Activated CD4-positive, alpha-beta T cell treated with anti-CD3 and anti-CD28 coated beads, Interleukin-2, Interleukin-6, amounts not matched to agents 100 ng/mL and 50 ng/mL, durations not matched to agents 16 hours and 8 hours (primary cell): ENCODE measurements around the gene RNF214.
"Not testable (repeated sequence)": the region's sequence is repeated elsewhere in the genome, so short reads cannot be mapped to it uniquely, and the experiment has no call there.

Experiments used
- DNase-seq: peaks from one replicate; pipeline ENCODE4 v3.0.0-alpha.2; 2020

The RNF214 gene

DNA sequence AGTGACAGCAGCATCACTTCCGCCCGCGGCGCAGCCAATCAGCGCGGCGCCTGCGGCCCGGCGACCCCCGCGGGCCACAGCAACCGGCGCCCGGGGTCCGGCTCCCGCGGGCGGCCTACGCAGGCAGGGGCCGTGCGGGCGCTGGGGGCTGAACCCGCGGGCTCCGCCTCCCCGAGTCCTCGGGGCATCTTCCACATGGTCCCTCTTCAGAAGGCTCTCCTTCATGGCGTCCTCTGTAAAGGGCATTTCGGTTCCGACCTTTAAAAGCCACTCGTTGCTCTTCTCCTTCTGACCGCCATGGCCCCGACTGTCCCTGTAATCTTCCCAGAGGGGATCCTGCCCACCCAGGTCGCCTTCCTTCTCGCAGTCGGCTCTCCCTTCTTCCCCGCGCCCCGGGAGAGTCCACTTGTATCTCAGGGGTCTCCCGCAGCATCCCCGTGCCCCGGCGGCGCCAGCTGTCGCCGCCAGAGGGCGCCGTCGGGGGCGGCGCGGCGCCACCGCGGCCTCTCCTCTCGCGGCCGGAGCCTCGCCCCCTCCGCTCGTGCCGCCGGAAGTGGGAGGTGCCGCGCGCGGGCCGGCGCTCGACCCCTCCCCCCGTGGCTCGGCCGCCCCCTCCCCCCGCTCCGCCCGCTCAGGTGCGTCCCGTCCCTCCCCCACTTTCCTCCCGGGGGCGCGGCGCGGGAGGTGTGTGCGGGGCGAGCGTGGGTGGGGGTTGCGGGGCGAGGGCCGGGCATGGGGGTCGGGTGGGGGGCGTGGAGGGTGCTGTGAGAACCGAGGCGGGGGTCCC, at the start of gene RNF214:
Gene RNF214 (plus strand): TSS at position 580 of the 787 bp plus-strand sequence. CDS start 1,602 bp downstream, outside the sequence.
- DNase-seq, result peak; percentile 86

DNA sequence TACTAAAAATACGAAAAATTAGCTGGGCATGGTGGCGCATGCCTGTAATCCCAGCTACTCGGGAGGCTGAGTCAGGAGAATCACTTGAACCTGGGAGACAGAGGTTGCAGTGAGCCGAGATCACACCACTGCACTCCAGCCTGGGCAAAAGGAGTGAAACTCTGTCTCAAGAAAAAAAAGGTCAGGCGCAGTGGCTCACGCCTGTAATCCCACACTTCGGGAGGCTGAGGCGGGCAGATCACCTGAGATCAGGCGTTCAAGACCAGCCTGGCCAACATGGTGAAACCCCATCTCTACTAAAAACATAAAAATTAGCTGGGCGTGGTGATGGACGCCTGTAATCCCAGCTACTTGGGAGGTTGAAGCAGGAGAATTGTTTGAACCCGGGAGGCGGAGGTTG, 49.3 kb upstream of the RNF214 start:
- DNase-seq, result not testable (repeated sequence)

DNA sequence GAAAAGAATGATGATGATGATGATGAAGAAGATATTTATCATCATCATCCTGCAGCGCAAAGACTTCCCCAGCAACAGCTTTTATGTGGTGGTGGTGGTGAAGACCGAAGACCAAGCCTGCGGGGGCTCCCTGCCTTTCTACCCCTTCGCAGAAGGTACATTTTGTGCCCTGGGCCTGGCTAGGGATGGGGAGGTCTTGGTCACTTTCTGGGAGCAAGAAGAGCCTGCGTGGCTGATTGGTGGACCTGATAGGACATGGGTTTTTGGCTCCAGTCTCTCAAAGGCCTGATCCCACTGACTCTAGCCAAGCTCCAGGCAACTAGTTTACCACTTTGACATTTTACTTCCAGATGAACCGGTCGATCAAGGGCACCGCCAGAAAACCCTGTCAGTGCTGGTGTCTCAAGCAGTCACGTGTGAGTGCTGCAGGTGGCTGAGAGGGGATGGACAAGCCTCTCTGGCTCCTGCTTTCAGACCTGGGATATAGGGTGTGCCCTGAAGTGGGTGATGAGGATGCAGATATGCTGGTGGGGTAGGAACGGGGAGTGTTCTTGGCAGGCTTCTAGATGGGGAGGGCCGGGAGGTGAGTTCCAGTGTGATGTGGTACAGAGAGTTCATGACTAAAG, 48.6 kb upstream of the RNF214 start:
- DNase-seq, result no peak

DNA sequence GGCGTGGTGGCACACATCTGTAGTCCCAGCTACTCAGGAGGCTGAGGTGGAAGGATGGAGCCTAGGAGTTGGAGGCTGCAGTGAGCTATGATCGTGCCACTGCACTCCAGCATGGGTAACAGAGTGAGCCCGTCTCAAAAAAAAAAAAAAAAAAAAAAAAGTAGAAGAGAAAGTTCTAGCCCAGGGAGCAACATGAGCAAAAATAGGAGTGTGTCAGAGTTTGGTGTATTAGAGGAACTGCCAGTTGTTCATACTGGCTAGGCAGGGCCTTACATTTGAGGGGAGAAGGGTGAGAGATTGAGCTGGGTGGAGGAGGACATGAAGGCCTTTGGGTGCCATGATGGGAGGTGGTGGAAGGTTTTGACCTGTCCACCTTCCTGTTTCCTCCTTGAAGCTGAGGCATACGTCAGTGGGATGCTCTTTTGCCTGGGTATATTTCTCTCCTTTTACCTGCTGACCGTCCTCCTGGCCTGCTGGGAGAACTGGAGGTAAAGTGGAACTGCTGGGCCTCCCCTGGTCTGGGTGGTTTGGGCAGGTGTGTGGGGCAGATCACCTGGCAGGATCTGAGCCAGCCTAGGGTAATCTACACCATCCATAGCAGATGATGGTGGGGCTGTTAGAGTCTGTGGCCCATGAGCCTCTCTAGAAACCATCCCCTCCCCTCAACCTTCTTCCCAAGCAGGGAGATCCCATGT, 46.6 kb upstream of the RNF214 start:
- DNase-seq, result no peak

DNA sequence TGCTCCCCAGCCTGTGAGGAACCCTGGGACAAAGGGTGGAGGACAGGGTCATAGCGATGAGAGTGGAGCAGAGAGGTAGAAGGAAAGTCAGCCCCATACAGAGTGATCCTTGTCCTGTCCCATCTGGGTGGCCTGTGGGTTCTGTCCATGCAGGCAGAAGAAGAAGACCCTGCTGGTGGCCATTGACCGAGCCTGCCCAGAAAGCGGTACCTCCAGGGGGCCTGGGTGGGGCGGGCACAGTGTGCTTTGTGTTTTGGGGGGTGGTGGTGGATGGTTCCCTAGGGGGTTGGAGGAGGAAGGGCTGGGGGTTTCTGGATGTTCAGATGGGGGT, 46.1 kb upstream of the RNF214 start:
- no peak for DNase-seq

DNA sequence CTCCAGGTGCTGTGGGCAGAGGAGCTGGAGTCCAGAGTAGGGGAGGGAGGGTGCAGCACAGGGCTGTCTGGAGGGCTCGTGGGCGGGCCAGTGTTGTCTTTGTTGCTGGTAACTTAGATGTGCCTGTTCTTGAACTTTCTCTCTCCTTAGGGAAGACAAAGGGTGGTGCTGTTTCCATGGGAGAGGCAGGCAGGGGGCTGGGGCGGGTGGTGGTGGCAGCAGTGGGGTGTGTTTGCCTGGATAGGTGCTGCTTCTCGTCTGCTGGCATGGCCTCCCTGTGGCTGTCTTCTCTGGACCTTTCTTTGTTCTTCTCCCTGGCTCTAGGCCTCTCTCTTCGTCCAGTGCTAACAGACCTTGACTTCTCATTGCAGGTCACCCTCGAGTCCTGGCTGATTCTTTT, 45.5 kb upstream of the RNF214 start:
- DNase-seq, result no peak

DNA sequence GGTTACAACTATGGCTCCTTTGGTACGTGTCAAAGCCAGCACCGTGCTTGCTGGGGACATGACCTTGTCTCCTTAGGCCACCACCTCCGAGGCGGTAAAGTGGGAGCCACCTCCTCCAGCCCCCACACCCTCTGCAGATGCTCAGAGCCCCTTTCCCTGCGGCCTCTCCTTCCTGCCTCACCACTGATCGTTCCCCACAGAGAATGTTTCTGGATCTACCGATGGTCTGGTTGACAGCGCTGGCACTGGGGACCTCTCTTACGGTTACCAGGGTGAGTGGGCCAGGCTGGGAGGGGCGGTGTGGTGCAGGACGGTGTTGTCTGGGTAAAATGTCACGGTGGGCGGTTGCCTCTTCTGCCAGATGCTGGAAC, 45.1 kb upstream of the RNF214 start:
- no peak for DNase-seq

DNA sequence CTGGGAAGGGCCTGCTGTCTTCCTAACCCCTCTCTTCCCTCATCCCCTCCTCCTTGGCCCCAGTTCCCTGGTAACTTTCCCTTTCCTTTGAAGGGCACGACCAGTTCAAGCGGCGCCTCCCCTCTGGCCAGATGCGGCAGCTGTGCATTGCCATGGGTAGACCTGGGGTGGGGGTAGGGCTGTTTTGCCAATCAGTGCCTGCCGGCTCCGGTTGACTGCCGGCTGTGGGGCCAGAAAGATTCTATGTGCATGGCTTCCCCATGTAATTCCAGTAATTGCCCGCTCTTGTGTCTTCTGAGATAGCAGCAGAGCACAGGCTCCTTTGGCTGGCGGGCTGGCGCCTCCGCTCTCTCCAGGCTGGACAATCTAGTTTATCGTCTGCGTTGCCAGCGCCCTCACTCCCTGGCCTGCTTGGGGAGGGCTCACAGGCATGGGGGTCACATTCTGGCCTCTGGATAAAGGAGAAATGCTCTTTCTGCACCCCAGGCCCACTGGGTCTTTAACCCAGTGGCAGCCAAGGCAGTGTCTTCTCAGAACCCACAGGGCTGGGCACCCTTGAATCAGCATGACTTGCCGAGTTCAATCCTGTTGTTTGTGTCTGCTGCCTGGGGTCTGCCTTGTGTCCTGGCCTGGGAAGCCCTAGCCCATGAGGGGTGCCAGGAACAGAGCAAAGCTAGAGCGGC, 44.5 kb upstream of the RNF214 start:
- no peak for DNase-seq

DNA sequence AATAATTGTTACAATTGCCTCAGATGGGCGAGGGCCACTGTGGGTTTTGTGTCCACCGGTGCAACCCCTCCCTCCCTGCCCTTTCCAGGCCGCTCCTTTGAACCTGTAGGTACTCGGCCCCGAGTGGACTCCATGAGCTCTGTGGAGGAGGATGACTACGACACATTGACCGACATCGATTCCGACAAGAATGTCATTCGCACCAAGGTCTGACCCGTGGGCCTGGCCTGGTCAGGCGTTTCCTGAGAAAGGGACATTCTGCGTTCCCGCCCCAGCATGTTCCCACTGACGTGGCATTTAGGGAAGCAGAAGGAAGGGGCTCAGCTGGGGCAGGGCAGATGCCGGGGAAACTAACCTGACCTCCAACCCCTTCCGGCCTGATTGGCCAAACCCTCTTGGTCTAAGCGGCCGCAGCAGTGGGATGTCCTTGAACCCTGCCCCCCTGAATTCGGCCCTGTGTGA, 43.8 kb upstream of the RNF214 start:
- no peak for DNase-seq

DNA sequence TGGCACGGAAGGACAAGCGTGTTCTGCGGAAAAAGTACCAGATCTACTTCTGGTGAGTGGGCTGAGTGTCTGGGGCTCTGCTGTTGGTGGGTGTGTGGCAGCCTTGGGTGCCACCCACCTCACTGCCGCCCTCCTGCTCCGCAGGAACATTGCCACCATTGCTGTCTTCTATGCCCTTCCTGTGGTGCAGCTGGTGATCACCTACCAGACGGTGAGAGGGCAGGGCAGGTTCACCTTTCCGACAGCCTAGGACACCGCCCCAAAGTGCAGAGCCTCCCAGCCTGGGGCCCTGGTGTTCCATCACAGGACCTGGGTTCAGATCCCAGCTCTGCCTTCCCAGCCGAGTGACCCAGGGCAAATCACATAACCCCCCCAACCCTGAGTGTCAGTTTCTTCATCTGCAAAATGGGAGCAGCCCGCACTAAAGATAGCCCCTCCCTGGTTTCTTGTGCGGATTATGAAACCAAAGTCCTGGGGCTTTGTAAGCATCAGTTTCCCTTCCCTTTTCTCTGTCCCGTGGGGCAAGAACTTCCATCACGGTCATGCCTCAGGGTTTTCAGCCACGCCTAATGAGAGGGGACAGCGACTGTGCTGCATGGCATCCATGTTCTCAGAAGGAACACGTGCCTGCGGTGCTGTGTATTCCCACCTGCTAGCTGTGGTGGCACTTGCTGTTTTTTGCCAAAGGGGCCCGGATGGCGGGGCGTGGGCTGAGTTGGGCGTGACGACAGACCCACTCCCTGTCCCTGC, 43.1 kb upstream of the RNF214 start:
- no peak for DNase-seq

DNA sequence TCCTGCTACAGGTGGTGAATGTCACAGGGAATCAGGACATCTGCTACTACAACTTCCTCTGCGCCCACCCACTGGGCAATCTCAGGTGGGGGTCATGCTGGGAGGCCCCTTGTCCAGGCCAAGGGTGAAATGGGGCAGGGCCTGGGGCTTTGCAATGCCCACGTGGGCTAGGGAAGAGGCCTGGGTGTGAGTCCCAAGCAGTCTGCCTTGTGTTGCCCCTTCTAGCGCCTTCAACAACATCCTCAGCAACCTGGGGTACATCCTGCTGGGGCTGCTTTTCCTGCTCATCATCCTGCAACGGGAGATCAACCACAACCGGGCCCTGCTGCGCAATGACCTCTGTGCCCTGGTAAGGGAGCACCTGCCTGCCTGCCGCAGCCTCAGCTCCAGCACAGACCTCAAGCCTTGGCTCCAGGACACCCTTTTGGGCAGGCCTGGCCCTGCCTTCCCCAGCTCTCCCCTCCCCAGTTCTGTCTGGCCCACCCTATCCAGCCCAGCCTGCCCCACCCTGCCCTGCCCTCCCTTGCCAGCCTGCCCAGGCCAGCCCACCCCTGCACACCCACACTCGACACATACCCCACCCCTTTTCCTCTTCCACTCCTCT, 42.4 kb upstream of the RNF214 start:
- no peak for DNase-seq

DNA sequence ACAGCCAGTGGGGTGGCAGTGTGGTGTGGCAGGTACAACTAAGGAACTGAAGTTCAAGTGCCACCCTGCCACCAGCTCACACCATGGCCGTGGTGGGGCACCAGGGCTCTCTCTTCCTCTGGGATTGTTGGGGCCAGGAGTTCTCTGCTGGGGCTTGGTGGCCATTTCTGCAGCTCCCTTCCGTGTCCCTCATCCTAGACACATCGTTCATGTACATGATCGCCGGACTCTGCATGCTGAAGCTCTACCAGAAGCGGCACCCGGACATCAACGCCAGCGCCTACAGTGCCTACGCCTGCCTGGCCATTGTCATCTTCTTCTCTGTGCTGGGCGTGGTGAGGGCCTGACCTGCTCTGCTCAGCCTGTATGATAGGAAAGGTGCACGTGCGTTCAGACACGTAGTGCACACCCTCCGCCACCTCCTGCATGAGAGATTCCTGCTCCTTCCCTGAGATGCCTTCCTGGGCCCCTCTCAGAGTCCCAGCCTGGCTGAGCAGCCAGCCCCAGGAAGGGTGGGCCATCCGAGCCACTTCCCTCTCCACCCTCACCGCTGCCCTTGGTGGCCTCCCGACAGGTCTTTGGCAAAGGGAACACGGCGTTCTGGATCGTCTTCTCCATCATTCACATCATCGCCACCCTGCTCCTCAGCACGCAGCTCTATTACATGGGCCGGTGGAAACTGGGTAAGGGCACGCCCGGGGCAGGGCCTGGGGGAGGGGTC, 40.6 kb upstream of the RNF214 start:
- no peak for DNase-seq

DNA sequence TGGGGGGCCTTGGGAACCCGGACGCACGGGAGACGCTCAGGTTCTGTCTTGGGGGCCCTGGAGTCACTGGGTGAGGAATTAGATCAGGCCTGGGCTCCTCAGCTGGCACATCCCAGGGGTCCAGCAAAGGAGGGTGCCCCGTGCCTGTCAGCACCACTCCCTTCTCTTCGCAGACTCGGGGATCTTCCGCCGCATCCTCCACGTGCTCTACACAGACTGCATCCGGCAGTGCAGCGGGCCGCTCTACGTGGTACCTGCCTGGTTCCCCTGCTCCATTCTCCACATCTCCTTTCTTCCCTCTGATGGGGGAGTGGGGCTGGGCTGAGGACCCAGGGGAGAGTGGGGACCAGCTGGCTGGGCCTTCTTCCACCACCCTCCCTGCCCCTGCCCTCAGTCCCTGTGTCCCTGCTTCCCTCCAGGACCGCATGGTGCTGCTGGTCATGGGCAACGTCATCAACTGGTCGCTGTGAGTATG, 40.0 kb upstream of the RNF214 start:
- DNase-seq, result no peak

DNA sequence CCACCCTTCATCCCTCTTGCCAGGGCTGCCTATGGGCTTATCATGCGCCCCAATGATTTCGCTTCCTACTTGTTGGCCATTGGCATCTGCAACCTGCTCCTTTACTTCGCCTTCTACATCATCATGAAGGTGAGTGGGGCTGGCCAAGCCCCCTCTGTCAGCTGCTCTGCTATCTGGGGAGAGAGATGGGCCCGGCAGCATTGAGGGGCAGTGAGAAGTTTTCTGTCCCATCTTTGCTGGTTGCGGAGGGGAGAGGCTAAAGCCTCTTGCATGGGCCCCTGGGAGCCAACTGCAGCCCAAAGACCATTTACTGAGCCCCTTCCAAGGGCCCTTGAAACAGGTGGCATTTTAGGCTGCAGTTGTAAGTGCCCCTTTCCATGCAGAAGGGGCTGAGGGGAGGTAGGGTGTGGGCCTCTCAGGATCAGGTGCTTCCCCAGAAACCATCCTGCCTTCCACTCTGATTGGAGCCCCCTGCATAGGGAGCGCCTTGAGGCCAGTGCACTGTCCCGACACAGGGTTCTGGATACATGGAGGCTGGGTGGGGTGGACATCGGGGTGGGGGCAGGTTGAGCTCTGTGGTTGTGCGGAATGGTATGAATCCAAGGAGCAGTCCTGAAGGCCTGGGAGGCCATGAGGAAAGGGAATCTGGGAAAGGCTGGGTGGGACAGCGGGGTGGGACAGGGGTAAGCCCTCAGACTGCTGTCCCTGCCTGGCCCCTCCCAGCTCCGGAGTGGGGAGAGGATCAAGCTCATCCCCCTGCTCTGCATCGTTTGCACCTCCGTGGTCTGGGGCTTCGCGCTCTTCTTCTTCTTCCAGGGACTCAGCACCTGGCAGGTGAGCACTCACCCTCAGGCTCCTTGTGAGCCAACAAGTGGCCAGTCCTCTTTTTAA, 39.1 kb upstream of the RNF214 start:
- DNase-seq, result no peak

DNA sequence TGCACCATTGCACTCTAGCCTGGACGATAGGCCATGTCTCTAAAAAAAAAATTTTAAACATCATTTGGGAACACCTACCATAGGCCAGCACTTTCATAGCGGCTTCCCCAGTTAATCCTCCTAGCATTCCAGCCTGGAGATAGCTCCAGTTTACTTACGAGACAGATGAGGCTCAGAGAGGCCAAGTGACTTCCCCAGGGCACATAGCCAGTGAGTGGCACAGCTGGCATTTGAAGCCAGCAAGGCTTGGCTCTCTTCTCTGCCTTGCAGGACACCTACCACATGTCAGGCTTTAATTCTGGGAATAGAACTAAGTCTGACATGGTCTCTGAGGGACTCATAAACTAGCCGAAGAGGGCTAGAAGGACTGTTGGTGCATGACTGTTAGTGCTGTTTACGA, 38.2 kb upstream of the RNF214 start:
- no peak for DNase-seq

DNA sequence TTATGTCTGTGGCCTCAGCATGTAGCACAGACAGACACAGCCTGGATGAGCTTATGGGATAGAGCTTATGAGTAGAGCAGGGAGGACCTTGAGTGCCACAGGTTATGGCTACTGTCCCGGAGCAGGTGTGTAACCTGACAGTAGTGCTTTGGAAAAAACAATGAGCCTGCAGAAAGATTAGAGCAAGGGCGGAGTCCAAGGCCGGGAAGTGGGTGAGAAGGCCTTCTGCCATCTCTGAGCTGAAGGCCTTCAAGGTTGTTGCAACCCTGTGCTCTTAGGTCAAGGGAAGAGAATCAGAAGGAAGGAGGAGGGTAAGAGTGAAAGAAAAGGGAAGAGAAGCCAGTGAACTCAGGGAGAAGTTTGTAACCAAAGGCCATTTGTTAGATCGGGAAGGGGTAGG, 37.2 kb upstream of the RNF214 start:
- no peak for DNase-seq

DNA sequence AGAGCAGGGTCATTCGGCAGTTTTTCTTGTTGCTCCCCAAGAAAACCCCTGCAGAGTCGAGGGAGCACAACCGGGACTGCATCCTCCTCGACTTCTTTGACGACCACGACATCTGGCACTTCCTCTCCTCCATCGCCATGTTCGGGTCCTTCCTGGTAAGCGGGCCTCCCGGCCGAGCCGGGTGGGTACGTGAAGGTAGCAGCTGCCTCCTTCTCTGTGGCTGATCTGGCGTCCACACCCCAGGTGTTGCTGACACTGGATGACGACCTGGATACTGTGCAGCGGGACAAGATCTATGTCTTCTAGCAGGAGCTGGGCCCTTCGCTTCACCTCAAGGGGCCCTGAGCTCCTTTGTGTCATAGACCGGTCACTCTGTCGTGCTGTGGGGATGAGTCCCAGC, 36.7 kb upstream of the RNF214 start:
- DNase-seq, result no peak

DNA sequence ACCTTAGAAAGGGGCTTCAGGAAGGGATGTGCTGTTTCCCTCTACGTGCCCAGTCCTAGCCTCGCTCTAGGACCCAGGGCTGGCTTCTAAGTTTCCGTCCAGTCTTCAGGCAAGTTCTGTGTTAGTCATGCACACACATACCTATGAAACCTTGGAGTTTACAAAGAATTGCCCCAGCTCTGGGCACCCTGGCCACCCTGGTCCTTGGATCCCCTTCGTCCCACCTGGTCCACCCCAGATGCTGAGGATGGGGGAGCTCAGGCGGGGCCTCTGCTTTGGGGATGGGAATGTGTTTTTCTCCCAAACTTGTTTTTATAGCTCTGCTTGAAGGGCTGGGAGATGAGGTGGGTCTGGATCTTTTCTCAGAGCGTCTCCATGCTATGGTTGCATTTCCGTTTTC, 35.5 kb upstream of the RNF214 start:
- no peak for DNase-seq

DNA sequence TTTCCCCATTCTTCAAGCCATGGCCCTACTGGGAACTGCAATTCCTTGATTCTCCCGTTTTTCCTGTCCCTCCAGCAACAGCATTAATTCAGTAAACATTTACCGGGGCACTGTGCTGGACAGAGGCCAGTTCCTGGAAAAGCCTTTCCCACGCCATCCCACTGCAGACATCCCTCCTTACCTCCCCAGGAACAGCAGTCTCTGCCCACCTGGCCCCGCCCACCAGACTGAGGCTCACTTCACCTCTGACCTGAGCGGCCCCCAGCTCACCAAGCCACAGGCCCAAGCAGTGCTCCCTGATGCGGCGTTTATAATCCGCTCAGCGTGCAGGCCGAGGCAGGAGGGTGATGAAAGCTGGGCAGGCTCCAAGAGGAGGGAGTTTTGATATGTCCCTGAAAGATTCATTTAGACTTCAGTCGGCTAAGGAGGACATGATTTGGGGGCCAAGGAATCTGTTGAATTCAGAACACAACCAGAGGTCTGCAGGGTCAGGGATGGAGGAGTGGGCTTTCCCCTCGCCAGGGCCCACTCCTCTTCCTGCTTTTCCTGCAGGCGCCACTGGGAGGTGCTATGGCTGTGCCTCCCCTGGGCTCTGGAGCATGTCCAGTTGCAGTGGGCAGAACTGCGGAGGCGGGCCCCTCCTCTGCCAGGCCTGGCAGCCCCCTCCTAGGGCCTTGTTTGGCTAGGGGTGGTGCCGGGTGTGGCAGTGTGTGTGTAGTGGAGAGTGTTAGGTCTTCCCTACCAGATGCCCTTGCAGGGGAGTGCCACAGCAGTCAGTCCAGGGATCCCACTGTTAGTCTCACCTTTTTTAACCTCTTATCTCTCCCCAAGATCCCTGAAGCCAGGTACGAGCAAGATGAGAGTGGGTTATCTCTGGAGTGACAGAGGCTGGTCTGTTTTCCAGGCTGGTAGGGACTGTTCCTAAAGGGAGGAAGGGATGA, 34.7 kb upstream of the RNF214 start:
- DNase-seq, result no peak
